Muscle layer of colon (tissue), 2 donors: ENCODE data around the gene GSTM2.
"Not testable (repeated sequence)": the region's sequence is repeated elsewhere in the genome, so short reads cannot be mapped to it uniquely, and the experiment has no call there.

Source experiments
- H3K27ac ChIP-seq: one replicate; pipeline ENCODE4 v1.7.0; 2013; ENCODE audit warnings: low read depth, mild to moderate bottlenecking, low read length, moderate library complexity
- H3K27me3 ChIP-seq, 2 donors: one replicate each; pipeline ENCODE4 v1.7.0; 2013; ENCODE audit warnings: low read length in 2 of 2, mild to moderate bottlenecking in 2 of 2; ENCODE audit not compliant: insufficient read depth in 2 of 2, control insufficient read depth in 1 of 2
- H3K36me3 ChIP-seq: one replicate; pipeline ENCODE4 v1.7.0; 2013; ENCODE audit warnings: mild to moderate bottlenecking, low read length; ENCODE audit not compliant: insufficient read depth
- H3K4me1 ChIP-seq: one replicate; pipeline ENCODE4 v1.7.0; 2013; ENCODE audit warnings: mild to moderate bottlenecking, low read length; ENCODE audit not compliant: insufficient read depth
- H3K4me3 ChIP-seq, 2 donors: one replicate each; pipeline ENCODE4 v1.7.0; 2013; ENCODE audit warnings: low read length in 2 of 2, low read depth in 1 of 2, mild to moderate bottlenecking in 1 of 2, moderate library complexity in 1 of 2
- H3K9ac ChIP-seq: one replicate; pipeline ENCODE4 v1.7.0; 2013; ENCODE audit warnings: low read length
- H3K9me3 ChIP-seq: one replicate; pipeline ENCODE4 v1.7.0; 2013; ENCODE audit warnings: mild to moderate bottlenecking, low read length
- donor health status: abdominal sarcoma.
- donor health status: Adenocarcinoma of cecum.

Gene GSTM2

GRCh38 chr1:109691759-109692158 is 23.9 kb downstream of the GSTM2 start:
- H3K27ac ChIP-seq = no peak overlapping the region
- H3K27me3 ChIP-seq = no peaks in the 10 kb centered on the region
- H3K4me3 ChIP-seq = no peak overlapping the region
- H3K9me3 ChIP-seq = no peaks in the 10 kb centered on the region
- H3K9ac ChIP-seq = no peak overlapping the region
- no peaks in the 10 kb centered on the region for H3K4me1 ChIP-seq
- H3K36me3 ChIP-seq = no peaks in the 10 kb centered on the region

- not testable (repeated sequence) for H3K27me3 ChIP-seq, H3K4me1 ChIP-seq, H3K9me3 ChIP-seq, H3K36me3 ChIP-seq, H3K4me3 ChIP-seq, H3K9ac ChIP-seq, H3K27ac ChIP-seq
Observed at GRCh38 chr1:109694400-109694799, 26.5 kb downstream of the GSTM2 start.

- not testable (repeated sequence) for H3K36me3 ChIP-seq, H3K27ac ChIP-seq, H3K9ac ChIP-seq, H3K9me3 ChIP-seq, H3K4me3 ChIP-seq, H3K4me1 ChIP-seq, H3K27me3 ChIP-seq
Observed at GRCh38 chr1:109695138-109695537, 27.3 kb downstream of the GSTM2 start.

- no peaks in the 10 kb centered on the region for H3K27me3 ChIP-seq
- no peaks in the 10 kb centered on the region for H3K4me1 ChIP-seq
- H3K36me3 ChIP-seq = no peaks in the 10 kb centered on the region
- H3K4me3 ChIP-seq = no peak overlapping the region
- no peak overlapping the region for H3K27ac ChIP-seq
- no peak overlapping the region for H3K9ac ChIP-seq
- H3K9me3 ChIP-seq = no peaks in the 10 kb centered on the region
Observed at GRCh38 chr1:109697066-109697465, 29.2 kb downstream of the GSTM2 start.

- H3K27ac ChIP-seq, H3K9ac ChIP-seq, H3K4me3 ChIP-seq, H3K4me1 ChIP-seq, H3K9me3 ChIP-seq, H3K36me3 ChIP-seq, H3K27me3 ChIP-seq: not testable (repeated sequence)
Observed at GRCh38 chr1:109697861-109698260, 30.0 kb downstream of the GSTM2 start.

- not testable (repeated sequence) for H3K36me3 ChIP-seq, H3K9me3 ChIP-seq, H3K4me1 ChIP-seq, H3K27ac ChIP-seq, H3K27me3 ChIP-seq, H3K4me3 ChIP-seq, H3K9ac ChIP-seq
Observed at GRCh38 chr1:109702940-109703339, 35.1 kb downstream of the GSTM2 start.

- H3K9me3 ChIP-seq = no peaks in the 10 kb centered on the region
- no peaks in the 10 kb centered on the region for H3K4me1 ChIP-seq
- no peaks in the 10 kb centered on the region for H3K36me3 ChIP-seq
- no peak overlapping the region for H3K4me3 ChIP-seq
- no peak overlapping the region for H3K27ac ChIP-seq
- no peaks in the 10 kb centered on the region for H3K27me3 ChIP-seq
- no peak overlapping the region for H3K9ac ChIP-seq
Observed at GRCh38 chr1:109704173-109704572, 36.3 kb downstream of the GSTM2 start.

GRCh38 chr1:109705411-109705810 is 37.6 kb downstream of the GSTM2 start:
- H3K27me3 ChIP-seq = no peaks in the 10 kb centered on the region
- no peak overlapping the region for H3K4me3 ChIP-seq
- no peaks in the 10 kb centered on the region for H3K36me3 ChIP-seq
- H3K27ac ChIP-seq = no peak overlapping the region
- H3K9ac ChIP-seq = no peak overlapping the region
- H3K4me1 ChIP-seq = no peaks in the 10 kb centered on the region
- no peaks in the 10 kb centered on the region for H3K9me3 ChIP-seq

GRCh38 chr1:109708949-109709348 is 41.1 kb downstream of the GSTM2 start:
- H3K4me1 ChIP-seq, H3K9ac ChIP-seq, H3K4me3 ChIP-seq, H3K36me3 ChIP-seq, H3K9me3 ChIP-seq, H3K27ac ChIP-seq, H3K27me3 ChIP-seq: not testable (repeated sequence)

GRCh38 chr1:109709822-109710221 is 42.0 kb downstream of the GSTM2 start:
- not testable (repeated sequence) for H3K36me3 ChIP-seq, H3K27me3 ChIP-seq, H3K9ac ChIP-seq, H3K4me3 ChIP-seq, H3K4me1 ChIP-seq, H3K9me3 ChIP-seq, H3K27ac ChIP-seq

- H3K9me3 ChIP-seq, H3K27ac ChIP-seq, H3K9ac ChIP-seq: not testable (repeated sequence)
Observed at GRCh38 chr1:109711593-109712320, 43.9 kb downstream of the GSTM2 start, which contains the start of gene GSTM5. Gene GSTM5 (plus strand): TSS chr1:109712251. CDS start chr1:109712313, 62 bp downstream.

GRCh38 chr1:109712321-109712864 is 44.5 kb downstream of the GSTM2 start:
- Histone ChIP-seq H3K27me3 (no peaks in the 10 kb centered on the region), H3K4me1 (no peaks in the 10 kb centered on the region), H3K4me3 (peak overlapping the region; percentile 27 to 56), H3K27ac (no peak overlapping the region), H3K36me3 (no peaks in the 10 kb centered on the region), H3K9ac (no peak overlapping the region), H3K9me3 (no peaks in the 10 kb centered on the region)

More at GRCh38 chr1:109711593-109712320, 43.9 kb downstream of the GSTM2 start, which contains the start of gene GSTM5:
- peak within 1 kb of the TSS; percentile 27 to 56 for H3K4me3 ChIP-seq
- not testable (repeated sequence) for H3K27me3 ChIP-seq, H3K36me3 ChIP-seq, H3K4me1 ChIP-seq
